ENCODE results near the gene TENM3.

TENM3 gene

GRCh38 chr4:182453830-182454229 is 210.6 kb downstream of the TENM3 start:
- no peak for DNase-seq (ENCODE audit: low spot score)

GRCh38 chr4:182454440-182455013 is 211.3 kb downstream of the TENM3 start:
- no peak for DNase-seq (ENCODE audit: low spot score)

GRCh38 chr4:182465114-182465513 is 221.9 kb downstream of the TENM3 start:
- DNase-seq (ENCODE audit: low spot score), result no peak

- DNase-seq (ENCODE audit: low spot score), result no peak
Observed at GRCh38 chr4:182465979-182466378, 222.8 kb downstream of the TENM3 start.

GRCh38 chr4:182470215-182470614 is 227.0 kb downstream of the TENM3 start:
- DNase-seq (ENCODE audit: low spot score), result no peak

- DNase-seq (ENCODE audit: low spot score), result no peak
Observed at GRCh38 chr4:182475539-182475938, 232.3 kb downstream of the TENM3 start.

- peak; percentile 52 for DNase-seq (ENCODE audit: low spot score)
Observed at GRCh38 chr4:182478475-182478874, 235.3 kb downstream of the TENM3 start.

GRCh38 chr4:182483685-182484084 is 240.5 kb downstream of the TENM3 start:
- DNase-seq (ENCODE audit: low spot score), result no peak

- DNase-seq (ENCODE audit: low spot score), result no peak
Observed at GRCh38 chr4:182486881-182487280, 243.7 kb downstream of the TENM3 start.

- DNase-seq (ENCODE audit: low spot score), result no peak
Observed at GRCh38 chr4:182488896-182489295, 245.7 kb downstream of the TENM3 start.

GRCh38 chr4:182489607-182490006 is 246.4 kb downstream of the TENM3 start:
- DNase-seq (ENCODE audit: low spot score), result no peak

- DNase-seq (ENCODE audit: low spot score), result no peak
Observed at GRCh38 chr4:182491719-182492118, 248.5 kb downstream of the TENM3 start.

- peak; percentile 34 for DNase-seq (ENCODE audit: low spot score)
Observed at GRCh38 chr4:182492423-182492822, 249.2 kb downstream of the TENM3 start.

GRCh38 chr4:182493377-182493776 is 250.2 kb downstream of the TENM3 start:
- no peak for DNase-seq (ENCODE audit: low spot score)

- DNase-seq (ENCODE audit: low spot score), result no peak
Observed at GRCh38 chr4:182494103-182494502, 250.9 kb downstream of the TENM3 start.

- DNase-seq (ENCODE audit: low spot score), result no peak
Observed at GRCh38 chr4:182495031-182495430, 251.8 kb downstream of the TENM3 start.

- no peak for DNase-seq (ENCODE audit: low spot score)
Observed at GRCh38 chr4:182495645-182496385, 252.6 kb downstream of the TENM3 start.

- DNase-seq (ENCODE audit: low spot score), result no peak
Observed at GRCh38 chr4:182496408-182496807, 253.2 kb downstream of the TENM3 start.

GRCh38 chr4:182502064-182502463 is 258.9 kb downstream of the TENM3 start:
- no peak for DNase-seq (ENCODE audit: low spot score)

GRCh38 chr4:182504463-182504862 is 261.3 kb downstream of the TENM3 start:
- DNase-seq (ENCODE audit: low spot score), result no peak

- DNase-seq (ENCODE audit: low spot score), result no peak
Observed at GRCh38 chr4:182507805-182508204, 264.6 kb downstream of the TENM3 start.

- DNase-seq (ENCODE audit: low spot score), result no peak
Observed at GRCh38 chr4:182510836-182511235, 267.6 kb downstream of the TENM3 start.

GRCh38 chr4:182513587-182514291 is 270.5 kb downstream of the TENM3 start:
- no peak for DNase-seq (ENCODE audit: low spot score)
